ENCODE results near the gene TBC1D5.
"Not testable (repeated sequence)": the region's sequence is repeated elsewhere in the genome, so short reads cannot be mapped to it uniquely, and the experiment has no call there.

- not testable (repeated sequence) for TF ChIP-seq POLR2A, CTCF (IDR thresholded peaks at IDR 0.05)
These were observed 349.9 kb downstream of the TBC1D5 start for GRCh38 chr3:17392516-17392915.

Measured in breast epithelium (tissue), 3 donors.